Activated gamma-delta T cell (primary cell): Measurements from ENCODE around the gene TFPI2.
"Not testable (repeated sequence)": the region's sequence is repeated elsewhere in the genome, so short reads cannot be mapped to it uniquely, and the experiment has no call there.

Experiments
- DNase-seq: peaks from one replicate; lab custom pipeline; 2025; lab: John Stamatoyannopoulos, UW
- total RNA-seq, 2 donors: gene quantifications; one replicate each; lab custom pipeline; 2026; lab: John Stamatoyannopoulos, UW

Gene TFPI2
- total RNA-seq: 0.15 to 0.35 reads per million in 2 donors

- DNase-seq: no peak
Measured at GRCh38 chr7:93890464-93891068, at the start of gene TFPI2. Gene TFPI2, minus strand, starts transcription at chr7:93890753. Its CDS starts 75 bp downstream, at chr7:93890678.

- no peak for DNase-seq
Measured at GRCh38 chr7:93938293-93938692, 47.7 kb upstream of the TFPI2 start.

- no peak for DNase-seq
Measured at GRCh38 chr7:93937818-93938217, 47.3 kb upstream of the TFPI2 start.

GRCh38 chr7:93935102-93935501, 44.5 kb upstream of the TFPI2 start:
- no peak for DNase-seq

DNA sequence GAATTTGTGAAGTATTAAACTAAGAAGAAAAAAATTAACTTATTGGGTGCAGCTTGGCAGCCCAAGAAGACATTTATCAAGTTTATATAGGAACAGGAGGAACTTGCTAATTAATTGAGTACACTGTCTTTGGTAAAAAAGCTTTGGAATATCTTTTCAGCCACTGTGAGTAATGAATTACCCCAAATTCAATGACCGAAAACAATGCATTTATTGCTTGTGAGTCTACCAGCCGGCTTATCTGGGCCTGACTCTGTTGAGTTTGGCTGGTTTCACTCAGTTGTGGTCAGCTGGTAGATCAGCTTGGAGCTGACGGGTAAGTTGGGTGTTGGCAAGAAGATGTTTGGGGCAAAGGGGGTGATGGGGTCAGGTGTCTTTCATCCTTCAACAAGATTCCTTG, 42.6 kb upstream of the TFPI2 start:
- DNase-seq: no peak

DNA sequence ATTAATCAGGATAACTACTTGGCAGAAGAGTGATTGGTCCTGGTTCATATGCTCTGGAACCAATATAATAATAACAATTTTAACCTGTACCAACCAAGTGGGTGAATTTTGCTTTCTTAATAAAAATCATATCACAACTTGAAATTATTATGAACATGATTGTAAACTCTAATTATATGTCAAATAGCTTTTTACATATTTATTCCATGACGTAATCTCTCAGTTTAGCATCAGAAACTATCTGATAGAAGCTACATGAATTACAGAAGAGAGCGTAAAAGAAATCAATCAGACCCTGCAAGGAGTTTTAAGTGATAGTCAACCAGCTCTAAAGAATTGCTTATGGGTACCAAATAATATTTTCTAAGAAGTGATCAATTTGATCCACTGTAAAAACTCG, 41.1 kb upstream of the TFPI2 start:
- no peak for DNase-seq

DNA sequence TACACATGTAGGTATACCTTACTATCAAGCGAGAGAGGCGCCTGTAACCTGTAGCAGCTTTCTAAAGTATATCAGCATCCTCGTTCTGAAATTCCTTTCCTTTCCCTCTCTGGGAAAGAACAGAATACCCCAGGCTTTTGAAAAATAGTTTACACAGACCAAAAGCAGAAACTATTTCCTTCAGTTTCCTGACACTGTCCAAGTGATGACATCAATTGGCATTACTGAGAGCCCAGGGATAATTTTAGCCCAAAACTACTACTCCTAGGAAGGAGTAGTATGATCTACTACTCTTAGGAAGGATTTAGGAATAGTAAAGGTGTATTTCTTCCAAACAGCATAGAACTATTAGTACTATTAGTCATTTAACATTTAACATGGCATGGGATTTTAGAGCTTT, 37.0 kb upstream of the TFPI2 start:
- no peak for DNase-seq

DNA sequence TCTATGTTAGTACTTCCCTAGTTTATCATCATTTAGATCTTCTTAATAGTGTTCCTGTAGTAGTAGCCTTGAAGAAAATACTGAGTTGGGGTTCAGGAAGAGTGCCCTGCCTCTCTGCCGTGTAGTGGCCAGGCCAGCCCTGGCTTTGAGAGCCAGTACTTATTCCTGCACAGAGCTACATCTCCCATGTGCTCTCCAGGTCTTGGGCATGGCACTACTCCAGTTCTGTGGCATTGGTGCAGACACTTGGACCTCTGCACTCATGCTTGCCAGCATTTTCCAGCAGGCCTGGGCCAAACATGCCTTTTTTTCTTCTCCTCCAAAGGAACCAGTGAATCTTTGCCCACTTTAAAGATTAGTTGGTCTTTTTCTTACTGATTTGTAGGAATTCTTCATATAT, 36.2 kb upstream of the TFPI2 start:
- no peak for DNase-seq

DNA sequence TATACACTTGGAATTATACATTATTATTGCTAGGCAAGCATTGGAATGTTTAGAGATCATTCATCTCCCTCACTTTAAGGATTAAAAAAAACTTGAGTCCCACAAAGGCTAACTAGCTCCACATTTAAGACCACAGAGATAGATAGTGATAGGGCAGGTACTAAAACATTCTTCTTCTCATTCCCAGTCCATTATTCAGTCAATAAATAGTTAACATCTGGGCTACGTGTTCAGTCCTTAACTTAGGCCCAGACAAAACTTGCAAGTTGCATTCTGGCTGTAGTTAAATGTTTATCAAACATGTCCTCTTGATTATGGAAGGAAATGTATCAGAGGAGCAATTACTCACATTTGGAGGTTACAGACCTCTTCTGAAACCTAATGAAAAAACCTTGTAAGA, 33.4 kb upstream of the TFPI2 start:
- no peak for DNase-seq

DNA sequence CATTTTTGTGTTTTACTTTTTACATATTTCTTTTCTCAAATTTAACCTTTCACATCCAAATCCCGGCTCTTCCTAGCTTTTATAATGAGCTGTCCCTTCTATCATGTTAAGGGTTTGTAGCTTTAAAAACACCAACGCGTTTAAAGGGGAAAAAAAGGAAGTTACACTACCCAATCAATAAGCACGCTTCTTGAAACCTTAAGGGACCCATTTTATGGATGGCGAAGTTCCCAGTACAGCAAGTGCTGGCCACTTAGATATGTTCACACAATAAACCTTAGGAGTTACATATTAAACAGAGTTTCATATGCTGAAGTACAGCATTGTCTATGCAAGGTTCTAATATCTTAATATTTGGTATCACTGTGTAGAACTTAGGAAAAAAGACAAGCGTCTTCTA, 32.7 kb upstream of the TFPI2 start:
- no peak for DNase-seq

- DNase-seq: no peak
Measured at GRCh38 chr7:93921607-93922566, 31.3 kb upstream of the TFPI2 start, which contains the start of gene GNG11. Gene GNG11, plus strand, starts transcription at chr7:93921735. Its CDS starts 403 bp downstream, at chr7:93922138.

- DNase-seq: no peak
Measured at GRCh38 chr7:93921186-93921585, 30.6 kb upstream of the TFPI2 start.

DNA sequence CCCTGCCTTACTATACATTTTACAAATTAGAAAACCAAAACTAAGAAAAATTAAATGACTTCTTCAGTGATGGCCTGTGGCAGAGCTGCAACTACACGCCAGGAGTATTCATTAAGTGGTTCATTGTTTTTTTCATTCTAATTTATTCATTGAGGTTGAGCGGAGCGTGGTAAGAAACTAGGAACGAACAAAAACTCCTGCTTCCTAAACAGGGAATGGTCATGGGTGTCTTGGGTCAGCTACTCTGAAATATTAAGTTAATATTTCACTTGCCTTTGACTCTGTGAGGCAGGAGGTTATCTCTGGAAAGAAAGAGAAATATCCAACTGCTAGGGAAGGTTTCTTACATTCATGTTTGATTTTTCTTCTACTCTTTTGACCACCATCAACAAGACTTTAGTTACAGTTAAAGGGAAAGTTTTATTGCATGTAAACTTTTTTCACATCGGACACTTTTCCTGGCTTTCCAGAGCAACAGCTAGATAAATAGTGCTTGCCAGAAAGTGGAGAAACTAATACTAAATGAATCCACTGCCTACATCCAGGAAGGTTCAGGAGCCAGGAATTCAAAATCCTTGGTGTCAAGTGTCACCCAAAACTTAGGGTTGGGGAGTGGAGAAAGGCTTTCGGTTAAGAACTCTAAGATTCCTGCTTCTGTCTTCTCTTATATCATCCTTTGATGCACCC, 30.1 kb upstream of the TFPI2 start:
- DNase-seq: no peak

GRCh38 chr7:93916315-93916714, 25.8 kb upstream of the TFPI2 start:
- not testable (repeated sequence) for DNase-seq

- not testable (repeated sequence) for DNase-seq
Measured at GRCh38 chr7:93915888-93916287, 25.3 kb upstream of the TFPI2 start.

- DNase-seq: not testable (repeated sequence)
Measured at GRCh38 chr7:93915206-93915842, 24.8 kb upstream of the TFPI2 start.

DNA sequence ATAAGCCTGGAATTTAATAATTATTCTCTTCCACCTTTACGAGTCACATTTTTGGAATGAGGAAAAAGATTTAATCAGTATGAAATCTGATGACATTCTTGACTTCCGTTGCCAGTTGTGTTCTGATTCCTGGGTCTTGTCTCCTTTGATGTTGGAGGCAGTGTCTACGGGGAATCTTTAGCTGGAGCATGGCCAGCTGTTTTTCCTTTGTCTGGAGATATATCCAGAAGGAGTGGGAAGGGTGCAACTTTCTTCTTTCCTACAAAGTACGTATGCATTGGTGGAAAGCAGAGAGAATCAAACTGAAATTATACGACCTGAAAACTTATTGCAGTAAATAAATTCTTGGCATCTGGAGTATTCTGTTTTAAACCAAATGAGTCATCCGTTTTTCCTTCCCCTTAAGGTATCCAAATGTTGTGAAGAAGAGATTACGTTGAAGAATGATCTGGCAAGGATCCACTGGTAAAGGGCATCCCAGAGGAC, 24.1 kb upstream of the TFPI2 start:
- DNase-seq: no peak

GRCh38 chr7:93913197-93913596, 22.6 kb upstream of the TFPI2 start:
- no peak for DNase-seq

- not testable (repeated sequence) for DNase-seq
Measured at GRCh38 chr7:93911661-93912060, 21.1 kb upstream of the TFPI2 start.

DNA sequence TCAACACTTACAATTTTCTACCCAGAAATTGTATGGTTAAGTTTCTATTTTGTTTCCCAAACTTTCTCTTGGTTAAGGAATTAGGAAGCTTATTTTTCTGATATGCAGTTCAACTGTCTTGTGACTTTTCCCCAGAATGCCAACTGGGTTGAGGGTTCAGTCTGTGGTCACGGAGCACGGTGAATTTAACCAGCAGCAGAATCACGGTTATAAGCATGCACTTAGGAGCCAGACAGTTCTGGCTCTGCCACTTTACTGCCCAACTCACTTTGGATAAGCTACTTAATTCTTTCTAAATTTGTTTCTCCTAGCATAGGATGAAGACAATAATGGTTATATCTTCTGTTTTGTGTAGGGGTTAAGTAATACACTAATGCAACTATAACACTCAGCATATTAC, 20.7 kb upstream of the TFPI2 start:
- not testable (repeated sequence) for DNase-seq

DNA sequence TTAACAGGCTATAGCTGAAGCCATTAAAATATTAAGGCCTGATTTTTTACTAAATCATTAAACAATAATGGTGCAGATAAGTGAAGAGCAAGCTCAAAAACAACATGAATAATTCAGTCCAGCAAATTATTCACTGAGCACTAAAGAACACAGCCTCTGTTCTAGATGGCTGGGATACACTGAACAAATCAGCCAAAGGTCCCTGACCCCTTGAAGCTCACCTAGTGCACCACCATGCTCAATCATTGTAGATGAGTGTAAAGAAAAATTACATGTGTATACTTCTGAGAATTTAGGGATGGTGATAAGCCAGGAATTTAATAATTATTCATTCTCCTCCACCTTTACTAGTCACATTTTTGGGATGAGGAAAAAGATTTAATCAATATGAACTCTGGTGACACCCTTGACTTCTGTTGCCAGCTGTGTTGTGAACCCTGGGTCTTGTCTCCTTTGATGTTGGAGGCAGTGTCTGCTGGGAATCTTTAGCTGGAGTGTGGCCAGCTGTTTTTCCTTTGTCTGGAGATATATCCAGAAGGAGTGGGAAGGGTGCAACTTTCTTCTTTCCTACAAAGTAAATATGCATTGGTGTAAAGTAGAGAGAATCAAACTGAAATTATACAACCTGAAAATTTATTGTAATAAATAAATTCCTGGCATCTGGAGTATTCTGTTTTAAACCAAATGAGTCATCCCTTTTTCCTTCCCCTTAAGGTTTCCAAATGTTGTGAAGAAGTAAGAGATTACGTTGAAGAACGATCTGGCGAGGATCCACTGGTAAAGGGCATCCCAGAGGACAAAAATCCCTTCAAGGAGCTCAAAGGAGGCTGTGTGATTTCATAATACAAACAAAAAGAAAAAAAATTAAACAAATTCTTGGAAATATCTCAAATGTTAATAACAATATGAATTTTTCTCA, 19.8 kb upstream of the TFPI2 start:
- DNase-seq: no peak
